HepG2 (cell line): ENCODE results near the gene NGEF. TPM values are rescaled to one million over a fixed set of nuclear protein-coding genes. Genes with fewer than 3 reads are reported as not detected.

Experiments
- BCL3 ChIP-seq: sonication (generic); formaldehyde crosslinking; IDR thresholded peaks from 2 replicates; pipeline ENCODE4 v1.5.1; 2020; ENCODE audit warnings: mild to moderate bottlenecking, missing genetic modification reagents, moderate library complexity
- DBP ChIP-seq: sonication (generic); formaldehyde crosslinking; IDR thresholded peaks from 2 replicates; pipeline ENCODE4 v1.4.0; 2020; ENCODE audit warnings: missing genetic modification reagents; ENCODE audit errors: not compliant biosample characterization
- GMEB2 ChIP-seq: IDR thresholded peaks from 2 replicates; pipeline ENCODE4 v1.6.1; 2016; ENCODE audit warnings: missing biosample characterization, missing genetic modification reagents, low read depth
- GTF2F1 ChIP-seq: fragments of 150-350 bp; IDR thresholded peaks from 2 replicates; pipeline ENCODE4 v1.6.1; 2014; ENCODE audit warnings: low read length
- MTA1 ChIP-seq: sonication (generic); formaldehyde crosslinking; IDR thresholded peaks from 2 replicates; pipeline ENCODE4 v1.4.0; 2020; ENCODE audit warnings: missing genetic modification reagents, mild to moderate bottlenecking, borderline replicate concordance
- RARA ChIP-seq: IDR thresholded peaks from 2 replicates; pipeline ENCODE4 v1.6.1; 2016; ENCODE audit warnings: missing genetic modification reagents, missing compliant biosample characterization
- SMARCE1 ChIP-seq: fragments of 450-650 bp; IDR thresholded peaks from 2 replicates; pipeline ENCODE4 v1.6.1; 2017; ENCODE audit warnings: borderline replicate concordance
- USF2 ChIP-seq, 2 experiments: sonication (generic) in 1 of 2; formaldehyde crosslinking in 1 of 2; IDR thresholded peaks; 2 replicates each; pipeline versions ENCODE4 v1.5.1 to v1.6.1; 2011 to 2020; ENCODE audit warnings: borderline replicate concordance in 1 of 2, low read depth in 1 of 2, low read length in 1 of 2, mild to moderate bottlenecking in 1 of 2, missing genetic modification reagents in 1 of 2, moderate library complexity in 1 of 2
- ZNF275 ChIP-seq: sonication (generic); formaldehyde crosslinking; IDR thresholded peaks from 2 replicates; pipeline ENCODE4 v1.8.0; 2022; ENCODE audit warnings: missing genetic modification reagents, mild to moderate bottlenecking, inconsistent platforms, borderline replicate concordance
- ZNF605 ChIP-seq: sonication (generic); formaldehyde crosslinking; IDR thresholded peaks from 2 replicates; pipeline ENCODE4 v1.8.0; 2022; ENCODE audit warnings: mild to moderate bottlenecking, missing genetic modification reagents
- ZNF687 ChIP-seq: sonication (generic); formaldehyde crosslinking; IDR thresholded peaks from 2 replicates; pipeline ENCODE4 v1.5.1; 2020; ENCODE audit warnings: mild to moderate bottlenecking, missing genetic modification reagents, moderate library complexity
- ZNF709 ChIP-seq: sonication (generic); formaldehyde crosslinking; IDR thresholded peaks from 2 replicates; pipeline ENCODE4 v1.5.0; 2020; ENCODE audit warnings: mild to moderate bottlenecking, missing genetic modification reagents
- ZNF839 ChIP-seq: sonication (generic); formaldehyde crosslinking; IDR thresholded peaks from 2 replicates; pipeline ENCODE4 v1.4.0; 2020; ENCODE audit warnings: missing genetic modification reagents, mild to moderate bottlenecking, borderline replicate concordance
- polyA plus RNA-seq, 8 experiments: library from polyadenylated mRNA; depleted of rRNA in 3 of 8; stranded (reverse) in 7 of 8; unstranded in 1 of 8; fragments of >200 nt; fragmentation: Illumina TruSeq in 4 of 8; extraction: Trizol in 4 of 8; gene quantifications; 2 replicates each; pipeline versions ENCODE4 v1.2.1 to v1.2.3, GENCODE V29; 2011 to 2016; ENCODE audit warnings: low read depth in 4 of 8, missing spikeins in 1 of 8, mixed read lengths in 1 of 8; ENCODE audit not compliant: insufficient read depth in 1 of 8
- total RNA-seq, 5 experiments: library from RNA; depleted of rRNA; stranded (reverse); fragments of >200 nt; fragmentation: Illumina TruSeq; extraction: Trizol; gene quantifications; 2 replicates each; pipeline ENCODE4 v1.2.3, GENCODE V29; 2016; ENCODE audit warnings: low read depth in 1 of 5

The NGEF gene
- total and polyA plus RNA-seq, 2 of the 13 experiments (the other 11 are each of a cell fraction or from before 2014, with no cell fraction given), result 14.4 to 36.9 TPM

GRCh38 chr2:233060501-233060979 is 47.5 kb upstream of the NGEF start (continued):
- no peak for TF ChIP-seq ZNF605 (CRISPR knock-in tag)
- peak; percentile 71 for TF ChIP-seq ZNF687 (CRISPR knock-in tag)
- no peak for TF ChIP-seq DBP (CRISPR knock-in tag)
- TF ChIP-seq ZNF709 (CRISPR knock-in tag), result peak; percentile 17; the same call in 1 of the 2 replicates
- TF ChIP-seq USF2 (IDR thresholded peaks at IDR 0.05; ENCODE audit: low read depth, low read length), result no peak
- TF ChIP-seq USF2 (CRISPR knock-in tag; IDR thresholded peaks at IDR 0.05; ENCODE audit: borderline replicate concordance), result no peak
- no peak; the same call in 1 of the 2 replicates for TF ChIP-seq BCL3 (CRISPR knock-in tag)
- TF ChIP-seq GMEB2, result no peak
- peak; percentile 81; the same call in 1 of the 2 replicates for TF ChIP-seq MTA1
- TF ChIP-seq GTF2F1, result no peak
- TF ChIP-seq SMARCE1, result no peak
- TF ChIP-seq ZNF275 (CRISPR knock-in tag), result 0 out of 2 replicates have a peak, but pooled peaks have one; percentile 4
- TF ChIP-seq RARA (CRISPR knock-in tag), result no peak
- TF ChIP-seq ZNF839 (CRISPR knock-in tag), result peak; percentile 37; the same call in 1 of the 2 replicates
